OCI-LY7 (cell line): ENCODE data around the gene WNT5A. TPM values are rescaled to one million over a fixed set of nuclear protein-coding genes. Genes with fewer than 3 reads are reported as not detected.

ENCODE experiments used
- BruUV-seq: library from RNA; stranded (reverse); fragments of 400-500 nt; replicated peaks from 2 replicates; lab custom pipeline; 2021; lab: Mats Ljungman, UMichigan
- CTCF ChIA-PET: fragments of 300-600 bp; sonication (Branson Sonifier 250); formaldehyde crosslinking; loops from one replicate; lab custom pipeline; 2022; ENCODE audit warnings: antibody characterized with exemption; ENCODE audit not compliant: unreplicated experiment; lab: Charles Lee
- POLR2A ChIA-PET: fragments of 300-600 bp; sonication (Branson Sonifier 250); formaldehyde crosslinking; loops from one replicate; lab custom pipeline; 2022; ENCODE audit warnings: antibody characterized with exemption; lab: Charles Lee
- DNase-seq: peaks from one replicate; pipeline ENCODE4 v3.0.0-alpha.2; 2015; ENCODE audit warnings: low spot score
- H2AFZ ChIP-seq: fragments of 200-600 bp; sonication (generic), shearing (Covaris generic); 2 replicates; pipeline ENCODE4 v1.6.1; 2014; ENCODE audit warnings: mild to moderate bottlenecking, antibody characterized with exemption, low read length, moderate library complexity
- H3K27ac ChIP-seq: fragments of 200-600 bp; sonication (generic); 2 replicates; pipeline ENCODE4 v1.5.1; 2014; ENCODE audit warnings: mixed run types, low read depth, mild to moderate bottlenecking, moderate library complexity, low read length, inconsistent platforms; ENCODE audit not compliant: poor library complexity, severe bottlenecking
- H3K36me3 ChIP-seq: fragments of 200-600 bp; sonication (generic); 2 replicates; pipeline ENCODE4 v1.6.1; 2014; ENCODE audit warnings: mild to moderate bottlenecking, antibody characterized with exemption, low read length, moderate library complexity, mixed read lengths; ENCODE audit not compliant: insufficient read depth
- H3K4me1 ChIP-seq: fragments of 200-600 bp; sonication (generic); 2 replicates; pipeline ENCODE4 v1.5.1; 2014; ENCODE audit warnings: mild to moderate bottlenecking, low read length; ENCODE audit not compliant: insufficient read depth, poor library complexity, severe bottlenecking
- H3K4me2 ChIP-seq: fragments of 200-600 bp; sonication (generic); 2 replicates; pipeline ENCODE4 v1.6.1; 2014; ENCODE audit warnings: mild to moderate bottlenecking, low read length
- H3K4me3 ChIP-seq: fragments of 200-600 bp; sonication (generic); 2 replicates; pipeline ENCODE4 v1.5.1; 2014; ENCODE audit warnings: mild to moderate bottlenecking, low read depth, low read length; ENCODE audit not compliant: poor library complexity, severe bottlenecking
- H3K79me2 ChIP-seq: fragments of 200-600 bp; sonication (generic); 2 replicates; pipeline ENCODE4 v1.6.1; 2016; ENCODE audit warnings: low read depth, mild to moderate bottlenecking, low read length, moderate library complexity, mixed read lengths; ENCODE audit not compliant: insufficient read depth
- H3K9me2 ChIP-seq: fragments of 200-600 bp; sonication (generic); 2 replicates; pipeline ENCODE4 v1.6.1; 2016; ENCODE audit warnings: mild to moderate bottlenecking, low read length, mixed read lengths; ENCODE audit not compliant: insufficient read depth
- H3K9me3 ChIP-seq: fragments of 200-600 bp; sonication (generic); 2 replicates; pipeline ENCODE4 v1.6.1; 2014; ENCODE audit warnings: mild to moderate bottlenecking, mixed run types, low read length, mixed read lengths
- H4K20me1 ChIP-seq: fragments of 200-600 bp; sonication (generic); 2 replicates; pipeline ENCODE4 v1.6.1; 2014; ENCODE audit warnings: mild to moderate bottlenecking, antibody characterized with exemption, low read length, moderate library complexity, mixed read lengths; ENCODE audit not compliant: insufficient read depth
- CTCF ChIP-seq: fragments of 200-600 bp; sonication (generic); conservative IDR thresholded peaks from 2 replicates; pipeline ENCODE4 v1.5.1; 2014; ENCODE audit warnings: mild to moderate bottlenecking, antibody characterized with exemption, low read length, moderate library complexity, mixed read lengths
- EZH2phosphoT487 ChIP-seq: fragments of 200-600 bp; sonication (generic); IDR thresholded peaks from 2 replicates; pipeline ENCODE4 v1.6.1; 2018; ENCODE audit warnings: low read depth, borderline replicate concordance, mild to moderate bottlenecking, mixed run types, antibody characterized with exemption, low read length, moderate library complexity, mixed read lengths
- intact Hi-C: fragments of 100-400 bp; cut with micrococcal nuclease; formaldehyde crosslinking; loops from one replicate; pipeline ENCODE4 v1.10.0; 2022; ENCODE audit not compliant: unreplicated experiment
- total RNA-seq, 2 experiments: library from RNA; depleted of rRNA in 1 of 2; stranded (reverse); fragments of >200 nt in 1 of 2; shearing (Covaris generic) in 1 of 2; gene quantifications; 2 replicates each; pipeline ENCODE4 v1.2.3, GENCODE V29; 2014 to 2022

Gene WNT5A
- total RNA-seq, 2 experiments from 2014 or later: 4.6 to 18.1 TPM

- no peaks in the 10 kb centered on the region for H3K9me2 ChIP-seq
- peaks cover 6% of the 10 kb centered on the region for H3K4me1 ChIP-seq
- no peaks in the 10 kb centered on the region for H3K9me3 ChIP-seq
- H3K4me2 ChIP-seq: peak overlapping the region; percentile 9; the same call in 1 of the 2 replicates
- no peaks in the 10 kb centered on the region for H4K20me1 ChIP-seq
- ChIA-PET POLR2A (no interaction called here), CTCF (no interaction called here)
- peaks cover 15% of the 10 kb centered on the region; the same call in 1 of the 2 replicates for H3K36me3 ChIP-seq
- BruUV-seq: no TSS peak
- no peak overlapping the region for H2AFZ ChIP-seq
- no peaks in the 10 kb centered on the region for H3K79me2 ChIP-seq
- no peak for TF ChIP-seq CTCF
- TF ChIP-seq EZH2phosphoT487: no peak
- no peak overlapping the region for H3K4me3 ChIP-seq
- DNase-seq: no peak
- intact Hi-C loops: loop anchor here (10.0 kb wide), 3 partner anchors 63 to 627 kb away; no protein-coding TSS in a partner anchor
- no peak overlapping the region for H3K27ac ChIP-seq
Measured at GRCh38 chr3:55481744-55482495, 5.2 kb downstream of the WNT5A start.

- TF ChIP-seq EZH2phosphoT487: no peak
- no peak for TF ChIP-seq CTCF
- H3K9me2 ChIP-seq: no peaks in the 10 kb centered on the region
- no peak overlapping the region for H3K4me3 ChIP-seq
- peaks cover 6% of the 10 kb centered on the region for H3K4me1 ChIP-seq
- H3K36me3 ChIP-seq: peaks cover 15% of the 10 kb centered on the region; the same call in 1 of the 2 replicates
- no peaks in the 10 kb centered on the region for H3K79me2 ChIP-seq
- H4K20me1 ChIP-seq: no peaks in the 10 kb centered on the region
- intact Hi-C loops: loop anchor here (10.0 kb wide), 3 partner anchors 64 to 626 kb away; no protein-coding TSS in a partner anchor
- H2AFZ ChIP-seq: no peak overlapping the region
- no TSS peak for BruUV-seq
- H3K4me2 ChIP-seq: no peak overlapping the region
- ChIA-PET CTCF (no interaction called here), POLR2A (no interaction called here)
- no peak for DNase-seq
- H3K27ac ChIP-seq: no peak overlapping the region
- H3K9me3 ChIP-seq: no peaks in the 10 kb centered on the region
Measured at GRCh38 chr3:55480911-55481743, 6.0 kb downstream of the WNT5A start.
